K562 (cell line): ENCODE measurements around the gene NCKAP1. TPM values are rescaled to one million over a fixed set of nuclear protein-coding genes. Genes with fewer than 3 reads are reported as not detected.
A peak's percentile ranks its signal among the peaks of the same experiment; 100 is the strongest.

Source experiments
- ATF3 ChIP-seq, 2 experiments: fragments of 450-650 bp in 1 of 2; sonication (generic) in 1 of 2; formaldehyde crosslinking in 1 of 2; IDR thresholded peaks in 1 of 2; conservative IDR thresholded peaks in 1 of 2; 2 replicates each; pipeline versions ENCODE4 v1.6.1 to v1.8.1; 2016 to 2023; ENCODE audit warnings: mild to moderate bottlenecking in 2 of 2, moderate library complexity in 2 of 2, inconsistent platforms in 1 of 2, missing genetic modification reagents in 1 of 2
- CLOCK ChIP-seq: fragments of 250-450 bp; sonication (Bioruptor Pico); IDR thresholded peaks from 2 replicates; pipeline ENCODE4 v1.4.0; 2020; ENCODE audit warnings: mild to moderate bottlenecking, moderate library complexity, borderline replicate concordance
- CREB3L1 ChIP-seq: fragments of 450-650 bp; IDR thresholded peaks from 2 replicates; pipeline ENCODE4 v1.6.1; 2014; ENCODE audit warnings: low read depth, mild to moderate bottlenecking, moderate library complexity, borderline replicate concordance
- ETS2 ChIP-seq: IDR thresholded peaks from 2 replicates; pipeline ENCODE4 v1.6.1; 2016; ENCODE audit warnings: borderline replicate concordance, missing genetic modification characterization, mild to moderate bottlenecking, moderate library complexity, missing compliant biosample characterization; ENCODE audit not compliant: poor library complexity, severe bottlenecking
- MLX ChIP-seq, 2 experiments: fragments of 450-650 bp in 1 of 2; sonication (generic) in 1 of 2; formaldehyde crosslinking; conservative IDR thresholded peaks; 2 replicates each; pipeline versions ENCODE4 v1.4.0 to v1.8.1; 2020 to 2022; ENCODE audit warnings: mild to moderate bottlenecking in 1 of 2, missing genetic modification reagents in 1 of 2
- PBX2 ChIP-seq, 2 experiments: IDR thresholded peaks in 1 of 2; conservative IDR thresholded peaks in 1 of 2; 2 replicates each; pipeline ENCODE4 v1.6.1; 2016; ENCODE audit warnings: low read depth in 2 of 2, mild to moderate bottlenecking in 1 of 2, missing compliant biosample characterization in 1 of 2, missing genetic modification characterization in 1 of 2, moderate library complexity in 1 of 2
- PTBP1 ChIP-seq: fragments of 200-400 bp; formaldehyde crosslinking; IDR thresholded peaks from 2 replicates; pipeline ENCODE4 v1.6.1; 2017; ENCODE audit warnings: low read depth, low read length
- RNF2 ChIP-seq: sonication (generic); IDR thresholded peaks from 2 replicates; pipeline ENCODE4 v1.6.1; 2016
- SMARCA5 ChIP-seq: fragments of 450-650 bp; IDR thresholded peaks from 2 replicates; pipeline ENCODE4 v1.6.1; 2016
- SP2 ChIP-seq: IDR thresholded peaks from 2 replicates; pipeline ENCODE4 v1.6.1; 2011; ENCODE audit warnings: mild to moderate bottlenecking, low read depth, low read length, moderate library complexity; ENCODE audit not compliant: poor library complexity, severe bottlenecking; ENCODE audit errors: extremely low read depth
- ZBED1 ChIP-seq: IDR thresholded peaks from 2 replicates; pipeline ENCODE4 v1.6.1; 2014
- ZNF121 ChIP-seq: sonication (generic); formaldehyde crosslinking; conservative IDR thresholded peaks from 2 replicates; pipeline ENCODE4 v1.8.0; 2022; ENCODE audit warnings: missing genetic modification reagents
- ZNF280B ChIP-seq: fragments of 250-450 bp; sonication (Bioruptor Pico); IDR thresholded peaks from 2 replicates; pipeline ENCODE4 v1.5.1; 2021; ENCODE audit warnings: mild to moderate bottlenecking
- polyA plus RNA-seq, 8 experiments: library from polyadenylated mRNA; depleted of rRNA in 4 of 8; stranded (reverse) in 5 of 8; unstranded in 3 of 8; fragments of >200 nt; fragmentation: Nextera tagmentation in 2 of 8; fragmentation: Illumina TruSeq in 1 of 8; extraction: Ambion mirVana in 2 of 8; extraction: Trizol in 1 of 8; gene quantifications; 2 replicates each; pipeline versions ENCODE4 v1.2.1 to v1.2.3, GENCODE V29; 2011 to 2014; ENCODE audit warnings: inconsistent platforms in 1 of 8, missing spikeins in 1 of 8
- total RNA-seq, 7 experiments: library from RNA; depleted of rRNA in 6 of 7; stranded (reverse); fragments of >200 nt in 6 of 7; fragmentation: Illumina TruSeq in 2 of 7; extraction: Trizol in 2 of 7; gene quantifications; 2 replicates each; pipeline versions ENCODE4 v1.2.1 to v1.2.3, GENCODE V29; 2011 to 2021; ENCODE audit warnings: low replicate concordance in 1 of 7

NCKAP1 gene
- total and polyA plus RNA-seq, 9 of the 15 experiments (the other 6 are each of a cell fraction or from before 2014, with no cell fraction given), result 34.0 to 153 (median 88.7) TPM

- TF ChIP-seq PBX2 (CRISPR knock-in tag; IDR thresholded peaks at IDR 0.05; ENCODE audit: low read depth), result no peak
- peak; percentile 28; the same call in 1 of the 2 replicates for TF ChIP-seq PBX2 (tag; conservative IDR thresholded peaks at IDR 0.05; ENCODE audit: low read depth)
- no peak for TF ChIP-seq MLX (CRISPR knock-in tag; conservative IDR thresholded peaks at IDR 0.05)
- no peak for TF ChIP-seq ZNF280B (CRISPR knock-in tag)
- TF ChIP-seq ZBED1, result no peak
- TF ChIP-seq ATF3 (IDR thresholded peaks at IDR 0.05), result peak; percentile 95
- TF ChIP-seq ATF3 (CRISPR knock-in tag; conservative IDR thresholded peaks at IDR 0.05), result peak; percentile 93
- no peak for TF ChIP-seq PTBP1
- TF ChIP-seq CLOCK (CRISPR knock-in tag), result peak; percentile 22; the same call in 1 of the 2 replicates
- no peak for TF ChIP-seq ETS2 (tag)
- TF ChIP-seq RNF2, result no peak
- no peak for TF ChIP-seq ZNF121 (CRISPR knock-in tag)
- TF ChIP-seq CREB3L1, result peak; percentile 65; the same call in 1 of the 2 replicates
- TF ChIP-seq SP2, result no peak
- TF ChIP-seq SMARCA5, result 0 out of 2 replicates have a peak, but pooled peaks have one; percentile 22
Observed at GRCh38 chr2:182949572-182950189, 88.6 kb downstream of the NCKAP1 start (continued).
